NCI-H2107 treated with DMSO at 0.1 percent for 48 hours (cell line): ENCODE results near the gene CDHR4.
"Not testable (repeated sequence)": the region's sequence is repeated elsewhere in the genome, so short reads cannot be mapped to it uniquely, and the experiment has no call there.

Experiments
- DNase-seq: peaks from one replicate; lab custom pipeline; 2025; ENCODE audit not compliant: unreplicated experiment; lab: John Stamatoyannopoulos, UW

The CDHR4 gene

GRCh38 chr3:49781415-49782199, 18.1 kb downstream of the CDHR4 start:
- DNase-seq = no peak

- not testable (repeated sequence) for DNase-seq
Observed at GRCh38 chr3:49780975-49781365, 18.7 kb downstream of the CDHR4 start.

GRCh38 chr3:49780080-49780974, 19.3 kb downstream of the CDHR4 start:
- DNase-seq = no peak

- DNase-seq = no peak
Observed at GRCh38 chr3:49779358-49780079, 20.2 kb downstream of the CDHR4 start.

GRCh38 chr3:49776101-49776500, 23.6 kb downstream of the CDHR4 start:
- DNase-seq = not testable (repeated sequence)

- DNase-seq = no peak
Observed at GRCh38 chr3:49775538-49775937, 24.1 kb downstream of the CDHR4 start.

- no peak for DNase-seq
Observed at GRCh38 chr3:49772703-49773102, 27.0 kb downstream of the CDHR4 start.

- no peak for DNase-seq
Observed at GRCh38 chr3:49771340-49771938, 28.2 kb downstream of the CDHR4 start.

- DNase-seq = no peak
Observed at GRCh38 chr3:49769926-49770325, 29.7 kb downstream of the CDHR4 start.

GRCh38 chr3:49769286-49769915, 30.3 kb downstream of the CDHR4 start:
- DNase-seq = no peak

GRCh38 chr3:49763981-49764380, 35.7 kb downstream of the CDHR4 start:
- DNase-seq = no peak

GRCh38 chr3:49761661-49762060, 38.0 kb downstream of the CDHR4 start:
- DNase-seq = no peak

- no peak for DNase-seq
Observed at GRCh38 chr3:49759226-49759625, 40.4 kb downstream of the CDHR4 start.

GRCh38 chr3:49757197-49757596, 42.5 kb downstream of the CDHR4 start:
- no peak for DNase-seq

- no peak for DNase-seq
Observed at GRCh38 chr3:49756036-49756435, 43.6 kb downstream of the CDHR4 start.

- no peak for DNase-seq
Observed at GRCh38 chr3:49754536-49754935, 45.1 kb downstream of the CDHR4 start.

GRCh38 chr3:49751501-49751900, 48.2 kb downstream of the CDHR4 start:
- no peak for DNase-seq

- no peak for DNase-seq
Observed at GRCh38 chr3:49750056-49750455, 49.6 kb downstream of the CDHR4 start.

GRCh38 chr3:49748874-49749273, 50.8 kb downstream of the CDHR4 start:
- DNase-seq = not testable (repeated sequence)

- no peak for DNase-seq
Observed at GRCh38 chr3:49747792-49748480, 51.7 kb downstream of the CDHR4 start.
